ENCODE data around the gene AXDND1. TPM values are rescaled to one million over a fixed set of nuclear protein-coding genes. Genes with fewer than 3 reads are reported as not detected.

The AXDND1 gene
- total RNA-seq, 1 donor from 2014 or later: 1.4 TPM

GRCh38 chr1:179337288-179337687, 28.5 kb upstream of the AXDND1 start:
- Mint-ChIP-seq H3K9me3 (no peaks in the 10 kb centered on the region), H3K4me1 (peaks cover 9% of the 10 kb centered on the region), H3K27me3 (ENCODE audit: low read depth) (no peaks in the 10 kb centered on the region), H3K36me3 (peaks cover 23% of the 10 kb centered on the region), H3K27ac (no peak overlapping the region), H3K4me3 (no peak overlapping the region)
- no peak for DNase-seq (ENCODE audit: low spot score in 2 of 2, unreplicated experiment in 2 of 2)
- TF ChIP-seq CTCF (IDR thresholded peaks at IDR 0.05; ENCODE audit: unreplicated experiment): no peak

- Mint-ChIP-seq H3K4me3 (no peak overlapping the region), H3K27ac (no peak overlapping the region)
These were observed 27.7 kb upstream of the AXDND1 start for GRCh38 chr1:179337942-179338560.

GRCh38 chr1:179340918-179341317, 24.9 kb upstream of the AXDND1 start:
- H3K4me3 Mint-ChIP-seq: no peak overlapping the region
- no peak for DNase-seq (ENCODE audit: low spot score in 2 of 2, unreplicated experiment in 2 of 2)
- TF ChIP-seq CTCF (IDR thresholded peaks at IDR 0.05; ENCODE audit: unreplicated experiment): no peak
- no peaks in the 10 kb centered on the region for H3K27me3 Mint-ChIP-seq (ENCODE audit: low read depth)
- H3K27ac Mint-ChIP-seq: no peak overlapping the region
- H3K36me3 Mint-ChIP-seq: peaks cover 36% of the 10 kb centered on the region
- H3K9me3 Mint-ChIP-seq: no peaks in the 10 kb centered on the region
- H3K4me1 Mint-ChIP-seq: no peaks in the 10 kb centered on the region

More at GRCh38 chr1:179337942-179338560, 27.7 kb upstream of the AXDND1 start:
- peaks cover 29% of the 10 kb centered on the region for H3K36me3 Mint-ChIP-seq
- H3K4me1 Mint-ChIP-seq: peaks cover 1% of the 10 kb centered on the region
- no peaks in the 10 kb centered on the region for H3K27me3 Mint-ChIP-seq (ENCODE audit: low read depth)
- no peak for DNase-seq (ENCODE audit: low spot score in 2 of 2, unreplicated experiment in 2 of 2)
- TF ChIP-seq CTCF (IDR thresholded peaks at IDR 0.05; ENCODE audit: unreplicated experiment): no peak
- no peaks in the 10 kb centered on the region for H3K9me3 Mint-ChIP-seq

GRCh38 chr1:179341943-179342547, 23.7 kb upstream of the AXDND1 start:
- Mint-ChIP-seq H3K36me3 (peaks cover 40% of the 10 kb centered on the region), H3K4me3 (no peak overlapping the region), H3K9me3 (no peaks in the 10 kb centered on the region), H3K4me1 (no peaks in the 10 kb centered on the region), H3K27me3 (ENCODE audit: low read depth) (no peaks in the 10 kb centered on the region), H3K27ac (no peak overlapping the region)
- no peak for DNase-seq (ENCODE audit: low spot score in 2 of 2, unreplicated experiment in 2 of 2)
- no peak for TF ChIP-seq CTCF (IDR thresholded peaks at IDR 0.05; ENCODE audit: unreplicated experiment)

- H3K27me3 Mint-ChIP-seq (ENCODE audit: low read depth): no peaks in the 10 kb centered on the region
- H3K4me1 Mint-ChIP-seq: peaks cover 3% of the 10 kb centered on the region
- H3K36me3 Mint-ChIP-seq: peaks cover 43% of the 10 kb centered on the region
- H3K4me3 Mint-ChIP-seq: no peak overlapping the region
- no peak for TF ChIP-seq CTCF (IDR thresholded peaks at IDR 0.05; ENCODE audit: unreplicated experiment)
- no peaks in the 10 kb centered on the region for H3K9me3 Mint-ChIP-seq
- DNase-seq (ENCODE audit: low spot score in 2 of 2, unreplicated experiment in 2 of 2): no peak
- no peak overlapping the region for H3K27ac Mint-ChIP-seq
These were observed 22.9 kb upstream of the AXDND1 start for GRCh38 chr1:179342740-179343404.
